GM03348 (cell line): ENCODE measurements around the gene HSD17B11.
"Not testable (repeated sequence)": the region's sequence is repeated elsewhere in the genome, so short reads cannot be mapped to it uniquely, and the experiment has no call there.

Experiments
- DNase-seq: peaks from one replicate; pipeline ENCODE4 v3.0.0; 2012; ENCODE audit warnings: low spot score

Gene HSD17B11

GRCh38 chr4:87356832-87357526 is 34.0 kb downstream of the HSD17B11 start:
- no peak for DNase-seq

GRCh38 chr4:87354168-87355102 is 36.6 kb downstream of the HSD17B11 start:
- peak; percentile 13 for DNase-seq

GRCh38 chr4:87353592-87353991 is 37.4 kb downstream of the HSD17B11 start:
- DNase-seq, result peak; percentile 76

- no peak for DNase-seq
Measured at GRCh38 chr4:87345139-87345538, 45.8 kb downstream of the HSD17B11 start.

- DNase-seq, result no peak
Measured at GRCh38 chr4:87342872-87343271, 48.1 kb downstream of the HSD17B11 start.

GRCh38 chr4:87341954-87342635 is 48.9 kb downstream of the HSD17B11 start:
- DNase-seq, result not testable (repeated sequence)

- DNase-seq, result no peak
Measured at GRCh38 chr4:87339440-87339839, 51.5 kb downstream of the HSD17B11 start.

- DNase-seq, result no peak
Measured at GRCh38 chr4:87337361-87337760, 53.6 kb downstream of the HSD17B11 start.

- no peak for DNase-seq
Measured at GRCh38 chr4:87333267-87333666, 57.7 kb downstream of the HSD17B11 start.

- DNase-seq, result no peak
Measured at GRCh38 chr4:87330761-87331160, 60.2 kb downstream of the HSD17B11 start.

- no peak for DNase-seq
Measured at GRCh38 chr4:87327136-87327535, 63.9 kb downstream of the HSD17B11 start.

- DNase-seq, result no peak
Measured at GRCh38 chr4:87326460-87326859, 64.5 kb downstream of the HSD17B11 start.

- no peak for DNase-seq
Measured at GRCh38 chr4:87322754-87323153, 68.2 kb downstream of the HSD17B11 start, which contains the start of gene HSD17B13. Gene HSD17B13 (minus strand): TSS chr4:87322882. CDS start chr4:87322841, 41 bp downstream.

GRCh38 chr4:87321888-87322287 is 69.1 kb downstream of the HSD17B11 start:
- no peak for DNase-seq

- DNase-seq, result no peak
Measured at GRCh38 chr4:87317527-87317926, 73.5 kb downstream of the HSD17B11 start.

- DNase-seq, result no peak
Measured at GRCh38 chr4:87316961-87317360, 74.0 kb downstream of the HSD17B11 start.

GRCh38 chr4:87315000-87315399 is 76.0 kb downstream of the HSD17B11 start:
- not testable (repeated sequence) for DNase-seq

- DNase-seq, result no peak
Measured at GRCh38 chr4:87313756-87314155, 77.2 kb downstream of the HSD17B11 start.

GRCh38 chr4:87311684-87312083 is 79.3 kb downstream of the HSD17B11 start:
- DNase-seq, result no peak

- DNase-seq, result no peak
Measured at GRCh38 chr4:87310691-87311335, 80.2 kb downstream of the HSD17B11 start.

GRCh38 chr4:87309625-87310024 is 81.4 kb downstream of the HSD17B11 start:
- DNase-seq, result peak; percentile 33

GRCh38 chr4:87306056-87306455 is 84.9 kb downstream of the HSD17B11 start:
- DNase-seq, result no peak
